ENCODE data around the gene SLC52A3.

GRCh38 chr20:764255-764654 is 4.0 kb downstream of the SLC52A3 start:
- TF ChIP-seq CTCF (IDR thresholded peaks at IDR 0.05; ENCODE audit: low read length) (no peak), EZH2 (IDR thresholded peaks at IDR 0.05; ENCODE audit: borderline replicate concordance, low read length) (no peak)
